GM10248 (cell line): Measurements from ENCODE around the gene PUS1.
"Not testable (repeated sequence)": the region's sequence is repeated elsewhere in the genome, so short reads cannot be mapped to it uniquely, and the experiment has no call there.

Source experiments
- CTCF ChIA-PET: fragments of 300-600 bp; sonication (Branson Sonifier 250); formaldehyde crosslinking; extraction: SDS; loops from one replicate; lab custom pipeline; 2021; ENCODE audit warnings: antibody characterized with exemption; lab: Yijun Ruan, JAX
- POLR2A ChIA-PET: fragments of 350-650 bp; sonication (Branson Sonifier 250); formaldehyde crosslinking; extraction: SDS; loops from one replicate; lab custom pipeline; 2020; ENCODE audit warnings: antibody characterized with exemption; lab: Yijun Ruan, JAX
- DNase-seq: peaks from one replicate; pipeline ENCODE4 v3.0.0; 2012; ENCODE audit errors: extremely low spot score
- TF ChIP-seq, protein P1 (sequence below): IDR thresholded peaks from 2 replicates; pipeline ENCODE4 v1.5.1; 2012; ENCODE audit warnings: mild to moderate bottlenecking, low read depth; ENCODE audit errors: extremely low read depth, missing control alignments, control extremely low read depth

PUS1 gene

DNA sequence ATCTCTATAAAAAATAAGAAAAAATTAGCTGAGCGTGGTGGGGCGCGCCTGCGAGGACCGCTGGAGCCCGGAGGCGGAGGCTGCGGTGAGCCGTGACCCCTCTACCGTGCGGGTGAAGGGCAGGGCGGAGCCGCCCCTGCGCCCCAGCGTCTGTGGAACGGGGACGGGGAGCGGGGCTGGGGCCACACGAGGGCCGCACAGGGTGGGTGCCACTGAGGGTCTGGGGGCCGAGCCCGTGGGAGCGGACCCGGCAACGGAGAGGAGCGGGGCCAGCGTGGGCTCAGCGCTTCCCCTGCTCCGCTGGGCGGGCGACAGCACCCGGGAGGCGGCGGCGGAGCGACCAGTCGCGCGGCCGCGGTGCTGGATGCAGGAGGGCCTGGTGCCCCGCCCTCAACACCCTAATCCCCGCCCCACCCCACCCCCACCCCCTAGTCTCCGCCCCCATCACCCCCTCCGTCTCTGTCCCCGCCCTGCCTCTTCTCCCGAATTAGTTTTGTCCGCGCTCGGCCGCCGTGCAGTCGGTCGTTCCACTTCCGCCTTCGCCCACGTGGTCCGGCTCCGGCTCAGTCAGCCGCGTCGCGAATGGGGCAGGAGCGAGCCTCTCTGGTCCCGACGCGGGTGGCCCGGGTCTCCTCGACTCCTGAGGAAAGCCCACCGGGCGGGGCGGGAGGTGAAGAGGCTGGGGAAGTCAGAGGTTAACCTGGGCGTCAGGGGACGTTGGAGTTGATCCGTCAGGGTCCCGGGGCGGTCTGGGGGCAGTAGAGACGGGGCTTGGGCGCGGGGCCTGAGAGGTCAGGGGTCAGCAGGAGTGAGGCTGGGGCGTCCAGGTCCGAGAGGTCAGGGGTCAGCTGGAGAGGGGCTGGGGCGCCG lies at the start of gene PUS1:
TSS of gene PUS1 (plus strand) at position 566 of the 870 bp plus-strand sequence. CDS start 447 bp downstream, outside the sequence.
- POLR2A ChIA-PET, result interaction anchor here (1.3 kb wide), 1 partner anchor 20 kb away, joined by 3 read pairs; the partner anchor contains the start of gene EP400
- TF ChIP-seq, protein P1, sequence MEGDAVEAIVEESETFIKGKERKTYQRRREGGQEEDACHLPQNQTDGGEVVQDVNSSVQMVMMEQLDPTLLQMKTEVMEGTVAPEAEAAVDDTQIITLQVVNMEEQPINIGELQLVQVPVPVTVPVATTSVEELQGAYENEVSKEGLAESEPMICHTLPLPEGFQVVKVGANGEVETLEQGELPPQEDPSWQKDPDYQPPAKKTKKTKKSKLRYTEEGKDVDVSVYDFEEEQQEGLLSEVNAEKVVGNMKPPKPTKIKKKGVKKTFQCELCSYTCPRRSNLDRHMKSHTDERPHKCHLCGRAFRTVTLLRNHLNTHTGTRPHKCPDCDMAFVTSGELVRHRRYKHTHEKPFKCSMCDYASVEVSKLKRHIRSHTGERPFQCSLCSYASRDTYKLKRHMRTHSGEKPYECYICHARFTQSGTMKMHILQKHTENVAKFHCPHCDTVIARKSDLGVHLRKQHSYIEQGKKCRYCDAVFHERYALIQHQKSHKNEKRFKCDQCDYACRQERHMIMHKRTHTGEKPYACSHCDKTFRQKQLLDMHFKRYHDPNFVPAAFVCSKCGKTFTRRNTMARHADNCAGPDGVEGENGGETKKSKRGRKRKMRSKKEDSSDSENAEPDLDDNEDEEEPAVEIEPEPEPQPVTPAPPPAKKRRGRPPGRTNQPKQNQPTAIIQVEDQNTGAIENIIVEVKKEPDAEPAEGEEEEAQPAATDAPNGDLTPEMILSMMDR, result no peak
- DNase-seq, result peak; percentile 98
- CTCF ChIA-PET, result interaction anchor here (0.8 to 1.2 kb wide), 3 partner anchors 9 to 685 kb away, joined by 3 to 4 read pairs (median 3); no protein-coding TSS in a partner anchor

DNA sequence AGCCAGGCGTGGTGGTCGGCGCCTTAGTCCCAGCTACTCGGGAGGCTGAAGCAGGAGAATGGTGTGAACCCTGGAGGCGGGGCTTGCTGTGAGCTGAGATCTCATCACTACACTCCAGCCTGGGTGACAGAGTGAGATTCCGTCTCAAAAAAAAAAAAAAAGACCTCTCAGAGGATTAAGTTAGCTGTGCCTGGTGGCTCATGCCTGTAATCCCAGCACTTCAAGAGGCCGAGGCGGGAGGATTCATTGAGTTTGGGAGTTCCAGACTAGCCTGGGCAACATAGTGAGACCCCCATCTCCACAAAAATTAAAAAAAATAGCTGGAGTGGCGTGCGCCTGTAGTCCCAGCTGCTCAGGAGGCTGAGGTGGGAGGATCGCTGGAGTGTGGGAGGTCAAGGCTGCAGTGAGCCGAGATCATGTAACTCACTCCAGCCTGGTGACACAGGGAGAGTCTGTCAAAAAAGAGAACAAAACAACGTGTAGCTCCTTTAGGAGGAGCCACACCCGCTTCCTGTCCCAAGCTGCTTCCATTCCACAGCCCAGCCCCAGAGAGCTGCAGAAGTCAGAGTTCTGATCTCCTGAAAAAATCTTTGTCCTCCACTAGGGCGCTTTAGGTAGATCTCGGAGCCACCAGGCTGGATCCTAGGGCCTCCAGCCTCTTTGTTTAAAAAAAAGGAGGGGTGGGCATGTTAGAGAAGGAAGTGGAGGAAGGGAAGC lies 46.1 kb upstream of the PUS1 start:
- TF ChIP-seq, protein P1, result no peak
- ChIA-PET POLR2A (no interaction called here), CTCF (no interaction called here)
- no peak for DNase-seq

DNA sequence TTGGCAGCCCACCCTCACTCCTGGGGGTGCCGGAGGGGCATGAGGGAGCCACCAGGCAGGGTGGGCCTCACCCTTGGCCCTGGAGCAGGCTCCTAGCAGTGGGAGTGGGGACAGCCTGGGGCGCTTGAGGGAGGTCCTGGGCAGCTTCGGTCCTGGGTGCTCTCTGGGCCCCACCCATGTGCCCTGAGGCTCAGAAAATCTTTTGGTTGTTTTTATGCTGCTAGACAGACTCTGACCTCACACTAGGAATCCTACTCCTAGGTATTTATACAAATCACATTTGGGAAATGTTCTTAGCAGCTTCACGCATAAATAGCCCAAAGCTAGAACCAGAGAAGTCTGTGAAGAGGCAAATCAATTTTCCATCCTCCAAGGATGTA lies 45.6 kb upstream of the PUS1 start:
- peak; percentile 4 for DNase-seq
- TF ChIP-seq, protein P1, result no peak
- ChIA-PET POLR2A (no interaction called here), CTCF (no interaction called here)

DNA sequence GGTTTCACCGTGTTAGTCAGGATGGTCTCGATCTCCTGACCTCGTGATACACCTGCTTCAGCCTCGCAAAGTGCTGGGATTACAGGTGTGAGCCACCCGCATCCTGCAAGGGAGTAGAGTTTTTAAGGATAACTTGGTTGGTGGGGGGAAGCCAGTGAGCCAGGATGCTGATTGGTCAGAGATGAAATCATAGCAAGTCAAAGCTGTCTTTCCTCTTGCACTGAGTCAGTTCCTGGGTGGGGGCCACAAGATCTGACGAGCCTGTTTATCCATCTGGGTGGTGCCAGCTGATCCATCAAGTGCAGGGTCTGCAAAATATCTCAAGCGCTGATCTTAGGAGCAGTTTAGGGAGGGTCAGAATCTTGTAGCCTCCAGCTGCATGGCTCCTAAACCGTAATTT lies 44.0 kb upstream of the PUS1 start:
- DNase-seq, POLR2A ChIA-PET, CTCF ChIA-PET: not testable (repeated sequence)

DNA sequence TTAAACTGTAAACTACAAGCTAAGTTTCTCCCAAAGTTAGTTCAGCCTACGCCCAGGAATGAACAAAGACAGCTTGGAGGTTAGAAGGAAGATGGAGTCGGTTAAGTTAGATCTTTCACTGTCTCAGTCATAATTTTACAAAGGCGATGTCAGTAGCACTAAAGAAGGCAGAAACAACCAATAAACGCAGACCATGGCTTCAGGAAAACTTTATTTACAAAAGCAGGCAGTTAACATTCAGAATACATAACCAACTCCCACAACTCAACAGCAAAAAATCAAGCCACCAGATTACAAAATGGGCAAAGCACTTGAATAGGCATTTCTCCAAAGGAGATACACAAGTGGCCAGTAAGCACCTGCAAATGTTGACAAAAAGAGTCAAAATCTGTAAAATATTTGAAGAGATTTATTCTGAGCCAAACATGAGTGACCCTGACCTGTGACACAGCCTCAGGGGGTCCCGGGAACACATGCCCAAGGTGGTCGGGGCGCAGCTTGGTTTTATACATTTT lies 43.5 kb upstream of the PUS1 start:
- CTCF ChIA-PET, result no interaction called here
- TF ChIP-seq, protein P1, result no peak
- POLR2A ChIA-PET, result no interaction called here
- DNase-seq, result no peak

DNA sequence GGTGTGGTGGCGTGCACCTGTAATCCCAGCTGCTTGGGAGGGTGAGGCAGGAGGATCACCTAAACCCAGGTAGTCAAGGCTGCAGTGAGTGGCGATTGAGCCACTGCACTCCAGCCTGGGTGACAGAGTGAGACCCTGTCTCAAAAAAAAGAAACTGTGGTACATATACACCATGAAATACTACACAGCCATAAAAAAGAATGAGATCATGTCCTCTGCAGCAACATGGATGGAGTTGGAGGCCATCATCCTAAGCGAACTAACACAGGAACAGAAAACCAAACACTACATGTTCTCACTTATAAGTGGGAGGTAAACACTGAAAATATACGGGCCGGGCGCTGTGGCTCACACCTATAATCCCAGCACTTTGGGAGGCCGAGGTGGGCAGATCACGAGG lies 37.4 kb upstream of the PUS1 start:
- CTCF ChIA-PET, DNase-seq, POLR2A ChIA-PET: not testable (repeated sequence)

DNA sequence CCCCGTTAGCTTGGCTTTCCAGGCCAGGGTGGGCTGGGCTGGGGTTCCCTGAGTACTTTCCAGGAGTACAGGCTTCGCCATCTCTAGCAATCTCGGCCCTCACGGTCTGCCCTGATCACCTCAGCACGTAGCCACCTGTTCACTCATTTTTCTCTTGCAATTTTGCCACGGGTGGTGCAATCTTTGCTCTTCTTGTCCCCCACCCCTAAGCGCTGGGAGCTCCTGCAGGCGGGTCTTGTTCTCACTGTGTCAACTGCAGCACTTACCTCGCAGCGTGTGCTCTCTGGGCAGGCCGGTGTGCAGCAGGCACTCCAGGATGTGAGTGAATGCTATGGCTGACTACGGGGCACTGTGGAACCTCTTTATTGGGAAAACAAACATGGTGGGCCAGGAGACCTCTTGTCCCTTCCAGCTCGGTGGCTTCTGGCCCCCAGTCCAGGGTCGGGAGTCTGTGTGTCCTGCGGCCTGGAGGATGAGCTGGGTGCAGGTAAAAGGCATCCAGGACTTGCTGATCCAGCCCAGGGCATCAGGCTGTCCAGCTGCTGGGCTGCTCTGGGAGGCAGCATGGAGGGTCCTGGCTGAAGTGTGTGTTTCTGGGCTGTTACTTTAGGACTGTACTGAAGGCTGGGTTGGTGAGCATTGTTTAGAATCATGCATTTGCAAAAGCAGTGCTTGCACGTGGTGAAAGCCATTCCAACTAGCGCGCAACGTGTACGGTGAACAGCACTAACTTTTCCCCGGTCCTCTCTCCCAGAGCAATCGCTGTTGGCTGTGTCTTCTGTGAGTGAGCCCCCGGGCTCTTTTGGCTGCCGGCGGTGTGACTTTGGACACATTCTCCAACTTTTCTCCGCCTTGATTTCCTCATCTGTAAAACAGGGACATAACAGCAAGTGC lies 36.1 kb upstream of the PUS1 start:
- CTCF ChIA-PET, result no interaction called here
- POLR2A ChIA-PET, result no interaction called here
- no peak for DNase-seq
- TF ChIP-seq, protein P1, result no peak
